ENCODE data around the gene GALNT6. TPM values are rescaled to one million over a fixed set of nuclear protein-coding genes. Genes with fewer than 3 reads are reported as not detected.

The GALNT6 gene
- total and polyA plus RNA-seq, 2 of the 13 experiments (the other 11 are each of a cell fraction or from before 2014, with no cell fraction given), result 1.0 to 1.1 TPM

GRCh38 chr12:51392556-51393237, 1.5 kb upstream of the GALNT6 start:
- Histone ChIP-seq H2AFZ (ENCODE audit: low read length) (no peak overlapping the region), H3K36me3 (replicated peaks in 1 of 2; ENCODE audit: control insufficient read depth in 1 of 2, insufficient read depth in 2 of 2, low read length in 2 of 2) (no peaks in the 10 kb centered on the region), H4K20me1 (ENCODE audit: insufficient read depth, low read length) (no peaks in the 10 kb centered on the region), H3K79me2 (ENCODE audit: insufficient read depth, low read length) (no peaks in the 10 kb centered on the region), H3K4me3 (replicated peaks in 1 of 3; ENCODE audit: insufficient read depth in 1 of 3, low read depth in 2 of 3, low read length in 3 of 3) (peak overlapping the region in 2 of 3 experiments; percentile 16 to 23; a peak in 2 of 6 replicates), H3K4me1 (ENCODE audit: insufficient read depth, low read length) (peaks cover 8% of the 10 kb centered on the region; the same call in 1 of the 2 replicates), H3K9me3 (ENCODE audit: low read length) (no peaks in the 10 kb centered on the region), H3K27ac (ENCODE audit: extremely low read length, insufficient read depth, low read length) (no peak overlapping the region), H3K9ac (ENCODE audit: insufficient read depth, low read depth, low read length) (no peak overlapping the region), H3K4me2 (ENCODE audit: low read depth, low read length) (peak overlapping the region; percentile 89), H3K27me3 (ENCODE audit: control insufficient read depth in 1 of 2, insufficient read depth in 2 of 2, low read length in 2 of 2) (peaks cover 5 to 26% of the 10 kb centered on the region in 2 experiments; a peak in 3 of 5 replicates)
- intact Hi-C loops (cut with micrococcal nuclease; ENCODE audit: unreplicated experiment) (no loop called here), in situ Hi-C loops (cut with HindIII; ENCODE audit: extremely low pct_ligation_motif_present, low pct_unique_long_range_greater_than_20kb) (no loop called here)
- ChIA-PET CTCF (ENCODE audit: low intra/inter-chr PET ratio, low total read pairs) (no interaction called here), POLR2A (no interaction called here)
- DNase-seq (ENCODE audit: low spot score) (no peak), FAIRE-seq (no peak), ATAC-seq (0 out of 3 replicates have a peak, but pooled peaks have one; percentile 11)
- TF ChIP-seq KAT8 (CRISPR knock-in tag; IDR thresholded peaks at IDR 0.05), result no peak
- 57% methylated on average over 22 of the region's 22 CpGs for WGBS (ENCODE audit: low lambda C conversion rate)
- BruUV-seq (replicated peaks), result no TSS peak

GRCh38 chr12:51390891-51391282, 319 bp downstream of the GALNT6 start:
- intact Hi-C loops (cut with micrococcal nuclease; ENCODE audit: unreplicated experiment) (no loop called here), in situ Hi-C loops (cut with HindIII; ENCODE audit: extremely low pct_ligation_motif_present, low pct_unique_long_range_greater_than_20kb) (no loop called here)
- no peak overlapping the region for H3K27ac ChIP-seq (ENCODE audit: extremely low read length, insufficient read depth, low read length)
- no peaks in the 10 kb centered on the region for H3K36me3 ChIP-seq (replicated peaks in 1 of 2; ENCODE audit: control insufficient read depth in 1 of 2, insufficient read depth in 2 of 2, low read length in 2 of 2)
- peaks cover 5 to 26% of the 10 kb centered on the region in 2 experiments; a peak in 3 of 5 replicates for H3K27me3 ChIP-seq (ENCODE audit: control insufficient read depth in 1 of 2, insufficient read depth in 2 of 2, low read length in 2 of 2)
- TF ChIP-seq ZSCAN22 (CRISPR knock-in tag; IDR thresholded peaks at IDR 0.05), result no peak
- no peak for TF ChIP-seq POGZ (CRISPR knock-in tag; IDR thresholded peaks at IDR 0.05)
- no peak for TF ChIP-seq HOXA5 (CRISPR knock-in tag; IDR thresholded peaks at IDR 0.05)
- 0 out of 2 replicates have a peak, but pooled peaks have one; percentile 3 for TF ChIP-seq EZH2 (conservative IDR thresholded peaks at IDR 0.05; ENCODE audit: low read depth, low read length)
- WGBS (ENCODE audit: low lambda C conversion rate), result no CpG with 5 or more reads among the region's 8 CpGs
- peak; percentile 58 for ATAC-seq
- H3K9ac ChIP-seq (ENCODE audit: insufficient read depth, low read depth, low read length), result peak overlapping the region; percentile 34; the same call in 1 of the 2 replicates
- no TSS peak for BruUV-seq (replicated peaks)
- H3K79me2 ChIP-seq (ENCODE audit: insufficient read depth, low read length), result no peaks in the 10 kb centered on the region
- peak overlapping the region; percentile 89 for H3K4me2 ChIP-seq (ENCODE audit: low read depth, low read length)
- H3K4me3 ChIP-seq (replicated peaks in 1 of 3; ENCODE audit: insufficient read depth in 1 of 3, low read depth in 2 of 3, low read length in 3 of 3), result peak overlapping the region; percentile 42 to 70 (median 61)
- ChIA-PET CTCF (ENCODE audit: low intra/inter-chr PET ratio, low total read pairs) (no interaction called here), POLR2A (no interaction called here)
- H2AFZ ChIP-seq (ENCODE audit: low read length), result peak overlapping the region; percentile 1
- peaks cover 8% of the 10 kb centered on the region; the same call in 1 of the 2 replicates for H3K4me1 ChIP-seq (ENCODE audit: insufficient read depth, low read length)
- H4K20me1 ChIP-seq (ENCODE audit: insufficient read depth, low read length), result no peaks in the 10 kb centered on the region
- FAIRE-seq, result no peak
- no peak for DNase-seq (ENCODE audit: low spot score)
- H3K9me3 ChIP-seq (ENCODE audit: low read length), result no peaks in the 10 kb centered on the region

All from HepG2 (cell line).